T-helper 2 cell treated with Interferon-gamma antibody and Interleukin-4, amounts not matched to agents 100 ng/mL and 5 ng/mL, for 36 hours (primary cell): ENCODE results near the gene KIF1A. TPM values are rescaled to one million over a fixed set of nuclear protein-coding genes. Genes with fewer than 3 reads are reported as not detected.

Experiments used
- total RNA-seq: library from RNA; stranded (reverse); gene quantifications from 2 replicates; pipeline ENCODE4 v1.2.3, GENCODE V29; 2022

Gene KIF1A
- total RNA-seq, 1 donor from 2014 or later, result 0.43 TPM

Other genes with a start within 250 kb of the KIF1A start
- gene CAPN10, start 233.5 kb downstream of the KIF1A start, total RNA-seq, result 52.9 and 54.9 TPM in 2 replicates
- gene GPR35, start 194.7 kb downstream of the KIF1A start, total RNA-seq, result 14.9 and 16.3 TPM in 2 replicates
- not detected in 2 replicates for gene AQP12B, start 137.3 kb downstream of the KIF1A start, total RNA-seq
- gene AQP12A, start 128.4 kb downstream of the KIF1A start, total RNA-seq, result not detected in 2 replicates
- not detected in 2 replicates for gene AGXT, start 48.6 kb upstream of the KIF1A start, total RNA-seq
- gene MAB21L4, start 75.9 kb upstream of the KIF1A start, total RNA-seq, result not detected in 2 replicates
- gene CROCC2, start 86.1 kb upstream of the KIF1A start, total RNA-seq, result not detected in 2 replicates
- gene SNED1, start 178.4 kb upstream of the KIF1A start, total RNA-seq, result 29.1 and 29.8 TPM in 2 replicates